ENCODE results near the gene HMCN2.

The HMCN2 gene

DNA sequence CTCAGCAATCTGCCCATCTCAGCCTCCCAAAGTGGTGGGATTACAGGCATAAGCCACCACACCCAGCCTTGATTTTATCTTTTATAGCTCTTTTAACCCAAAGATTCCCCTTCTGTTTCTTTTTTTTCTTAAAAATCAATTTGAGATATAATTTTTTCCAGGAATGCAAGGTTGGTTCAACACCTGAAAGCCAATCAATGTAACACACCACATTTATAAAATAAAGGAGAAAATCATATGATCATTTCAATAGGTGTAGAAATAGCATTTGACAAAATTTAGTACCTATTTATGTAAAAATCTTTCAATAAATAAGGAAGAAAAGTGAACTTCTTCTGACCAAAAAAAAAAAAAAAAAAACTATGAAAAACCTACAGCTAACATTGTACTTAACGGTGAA, 175.5 kb downstream of the HMCN2 start:
- TF ChIP-seq, protein P1, sequence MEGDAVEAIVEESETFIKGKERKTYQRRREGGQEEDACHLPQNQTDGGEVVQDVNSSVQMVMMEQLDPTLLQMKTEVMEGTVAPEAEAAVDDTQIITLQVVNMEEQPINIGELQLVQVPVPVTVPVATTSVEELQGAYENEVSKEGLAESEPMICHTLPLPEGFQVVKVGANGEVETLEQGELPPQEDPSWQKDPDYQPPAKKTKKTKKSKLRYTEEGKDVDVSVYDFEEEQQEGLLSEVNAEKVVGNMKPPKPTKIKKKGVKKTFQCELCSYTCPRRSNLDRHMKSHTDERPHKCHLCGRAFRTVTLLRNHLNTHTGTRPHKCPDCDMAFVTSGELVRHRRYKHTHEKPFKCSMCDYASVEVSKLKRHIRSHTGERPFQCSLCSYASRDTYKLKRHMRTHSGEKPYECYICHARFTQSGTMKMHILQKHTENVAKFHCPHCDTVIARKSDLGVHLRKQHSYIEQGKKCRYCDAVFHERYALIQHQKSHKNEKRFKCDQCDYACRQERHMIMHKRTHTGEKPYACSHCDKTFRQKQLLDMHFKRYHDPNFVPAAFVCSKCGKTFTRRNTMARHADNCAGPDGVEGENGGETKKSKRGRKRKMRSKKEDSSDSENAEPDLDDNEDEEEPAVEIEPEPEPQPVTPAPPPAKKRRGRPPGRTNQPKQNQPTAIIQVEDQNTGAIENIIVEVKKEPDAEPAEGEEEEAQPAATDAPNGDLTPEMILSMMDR (IDR thresholded peaks at IDR 0.05; ENCODE audit: low read depth, low read length), result no peak
- DNase-seq (ENCODE audit: extremely low read depth, low read depth), result no peak

DNA sequence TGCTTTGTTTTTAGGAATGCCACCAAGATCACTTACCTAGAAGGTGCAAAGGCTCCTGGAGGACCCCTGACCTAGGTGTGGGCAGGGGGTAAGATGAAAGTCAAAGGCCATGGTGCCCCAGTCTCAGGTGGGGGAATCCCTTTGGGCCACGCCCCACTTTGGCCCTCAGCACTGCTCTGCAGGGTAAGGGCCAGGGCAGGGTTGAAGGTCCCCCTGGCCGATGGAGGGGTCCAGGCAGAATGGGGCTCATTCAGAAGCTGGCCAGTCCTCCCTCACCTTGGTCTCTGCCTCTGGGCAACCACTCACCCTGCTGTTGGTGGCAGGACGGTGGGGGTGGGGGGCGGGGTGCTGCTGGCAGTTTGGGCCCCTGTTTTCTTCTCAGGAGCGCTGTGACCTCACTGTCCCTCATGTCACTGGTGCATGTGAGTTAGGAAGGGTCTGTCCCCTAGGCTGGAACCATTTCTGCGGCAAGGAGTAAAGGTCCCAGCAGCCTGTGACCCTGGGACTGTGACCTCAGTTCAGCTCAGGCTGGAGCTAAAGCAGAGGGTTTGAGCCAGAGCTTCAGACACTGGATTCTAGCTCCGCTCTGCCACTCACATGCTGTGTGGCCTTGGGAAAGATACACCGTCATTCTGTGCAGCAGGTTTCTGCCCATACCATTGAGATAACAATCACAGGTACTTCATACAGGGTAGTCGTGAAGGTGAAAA, 177.3 kb downstream of the HMCN2 start:
- TF ChIP-seq, protein P1 (IDR thresholded peaks at IDR 0.05; ENCODE audit: low read depth, low read length), result no peak
- no peak for DNase-seq (ENCODE audit: extremely low read depth, low read depth)

DNA sequence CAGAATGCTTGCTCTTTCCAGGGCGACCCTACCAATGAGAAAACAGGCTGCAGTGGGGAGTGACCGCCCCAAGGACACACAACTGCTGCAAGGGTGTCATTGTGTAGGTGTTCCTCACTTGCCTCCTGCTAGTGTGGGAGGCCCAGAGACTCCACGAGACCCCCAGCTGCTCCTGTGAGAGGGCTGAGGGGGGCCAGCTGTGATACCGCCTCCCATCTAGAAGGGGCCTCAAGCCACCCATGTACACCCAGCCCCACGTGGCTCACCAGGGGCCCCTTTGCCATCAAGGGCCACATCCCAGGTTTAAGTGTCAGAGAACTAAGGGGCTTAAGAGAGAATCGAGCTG, 177.9 kb downstream of the HMCN2 start:
- TF ChIP-seq, protein P1 (IDR thresholded peaks at IDR 0.05; ENCODE audit: low read depth, low read length), result no peak
- DNase-seq (ENCODE audit: extremely low read depth, low read depth), result no peak

DNA sequence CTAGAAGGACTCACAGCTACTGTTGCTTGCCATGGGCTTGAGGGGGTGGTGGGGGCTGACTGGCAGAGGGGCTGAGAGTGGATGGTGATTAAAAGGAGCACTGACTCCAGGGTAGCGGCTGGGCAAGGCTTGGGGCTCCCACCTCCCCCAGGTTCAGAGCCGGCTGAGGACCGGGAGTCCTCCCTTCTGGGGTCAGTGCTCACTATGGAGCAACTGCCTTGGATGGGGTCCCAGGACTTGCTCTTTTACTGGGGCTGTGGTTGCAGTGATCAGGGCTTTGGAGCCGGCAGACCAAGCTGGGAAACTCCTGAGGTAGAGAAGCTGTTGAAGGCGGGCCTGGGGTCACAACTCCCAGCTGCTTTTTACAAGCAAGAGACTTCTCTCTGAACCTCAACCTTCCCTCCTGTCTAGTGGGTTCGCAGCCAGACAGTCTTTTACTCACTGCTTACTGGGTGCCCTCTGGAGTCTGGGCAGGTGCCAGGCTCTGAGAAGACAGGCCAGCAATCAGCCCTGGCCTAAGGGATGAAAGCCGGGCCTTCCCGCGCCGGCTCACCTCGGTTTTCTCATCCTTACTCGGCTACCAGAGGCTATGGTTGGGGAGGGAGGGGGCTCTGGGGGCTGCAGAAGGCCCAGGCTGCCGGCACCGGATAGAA, 178.4 kb downstream of the HMCN2 start:
- no peak for DNase-seq (ENCODE audit: extremely low read depth, low read depth)
- TF ChIP-seq, protein P1 (IDR thresholded peaks at IDR 0.05; ENCODE audit: low read depth, low read length), result no peak

DNA sequence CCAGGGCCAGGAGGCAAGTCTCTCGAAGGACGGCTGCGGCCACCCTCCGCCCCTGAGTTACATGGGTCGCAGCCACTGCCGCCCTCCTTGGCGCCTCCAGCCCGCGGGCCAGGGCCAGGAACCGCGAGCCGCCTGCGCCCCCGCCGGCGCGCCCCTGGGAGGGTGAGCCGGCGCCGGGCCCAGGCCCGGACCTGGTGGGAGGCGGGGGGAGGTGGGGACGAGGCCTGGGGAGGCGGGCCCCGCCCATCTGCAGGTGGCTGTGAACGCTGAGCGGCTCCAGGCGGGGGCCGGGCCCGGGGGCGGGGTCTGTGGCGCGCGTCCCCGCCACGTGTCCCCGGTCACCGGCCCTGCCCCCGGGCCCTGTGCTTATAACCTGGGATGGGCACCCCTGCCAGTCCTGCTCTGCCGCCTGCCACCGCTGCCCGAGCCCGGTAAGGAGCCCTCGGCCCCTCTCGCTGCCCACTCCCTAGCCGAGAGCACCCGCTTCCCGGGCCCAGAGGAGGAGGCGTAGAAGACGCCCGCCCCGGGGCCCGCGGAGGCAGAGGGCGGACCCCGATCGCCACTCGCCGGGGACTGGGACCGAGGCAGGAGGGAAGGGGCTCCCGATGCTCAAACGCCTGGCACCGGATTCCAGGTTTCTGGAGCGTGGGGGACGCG, 179.1 kb downstream of the HMCN2 start, which contains the start of gene ASS1:
ASS1 (plus strand) TSS at position 397 of the 657 bp plus-strand sequence. CDS start 7,268 bp downstream, outside the sequence.
- TF ChIP-seq, protein P1 (IDR thresholded peaks at IDR 0.05; ENCODE audit: low read depth, low read length), result no peak
- DNase-seq (ENCODE audit: extremely low read depth, low read depth), result peak; percentile 16

DNA sequence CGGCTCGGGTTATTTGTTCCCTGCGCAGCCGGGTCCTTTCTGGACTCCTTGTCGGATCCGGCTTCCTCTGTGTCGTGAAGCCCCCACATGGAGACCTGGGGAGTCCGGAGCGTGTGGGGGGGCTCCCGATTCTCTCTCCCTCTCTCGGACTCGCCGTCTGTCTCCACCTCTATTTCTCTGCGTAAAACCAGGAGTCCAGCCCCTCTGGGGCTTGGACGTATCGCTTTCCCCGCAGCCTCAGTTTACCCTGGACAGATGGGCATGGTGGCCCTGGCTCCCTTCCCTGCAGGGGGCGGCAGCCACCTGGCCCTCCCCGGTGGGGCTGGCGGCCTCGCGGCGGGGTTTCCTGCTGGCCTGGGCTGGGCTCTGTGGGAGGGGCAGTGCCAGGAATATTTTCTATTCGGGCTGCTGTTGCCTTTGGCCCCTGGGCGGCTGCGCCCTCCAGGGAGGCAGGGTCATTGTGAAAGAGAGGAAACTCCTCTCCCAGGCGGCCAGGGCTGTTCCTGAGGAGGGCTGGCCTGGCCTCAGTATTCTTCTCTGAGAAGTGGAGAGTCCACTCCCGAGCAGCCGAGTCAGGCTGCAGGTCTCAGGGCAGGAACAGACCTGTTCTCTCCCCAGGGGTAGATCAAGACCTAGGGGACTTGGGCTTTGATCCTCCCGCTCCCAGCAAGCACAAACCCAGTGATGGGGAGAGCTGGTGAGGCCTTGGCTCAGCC, 179.9 kb downstream of the HMCN2 start:
- TF ChIP-seq, protein P1 (IDR thresholded peaks at IDR 0.05; ENCODE audit: low read depth, low read length), result no peak; the same call in 1 of the 2 replicates
- DNase-seq (ENCODE audit: extremely low read depth, low read depth), result peak; percentile 24

Data from AG09319 (cell line).